H1 (cell line): Measurements from ENCODE around the gene SLC17A3. TPM values are rescaled to one million over a fixed set of nuclear protein-coding genes. Genes with fewer than 3 reads are reported as not detected.

Experiments used
- CTCF ChIA-PET: fragments of 300-600 bp; sonication (Branson Sonifier 250); formaldehyde crosslinking; loops from one replicate; lab custom pipeline; 2021; ENCODE audit not compliant: partially characterized antibody; lab: Charles Lee
- POLR2A ChIA-PET: fragments of 300-600 bp; sonication (Branson Sonifier 250); formaldehyde crosslinking; loops from one replicate; lab custom pipeline; 2021; ENCODE audit warnings: inconsistent platforms; ENCODE audit not compliant: partially characterized antibody; lab: Charles Lee
- DNase-seq, 2 experiments: peaks; one replicate each; pipeline versions ENCODE4 v3.0.0 to v3.0.0-alpha.2; 2010 to 2022; ENCODE audit warnings: low spot score in 2 of 2, low read depth in 1 of 2, mixed read lengths in 1 of 2
- FAIRE-seq: peaks from 2 replicates; lab custom pipeline; 2011; peaks lifted over from hg19 to GRCh38; lab: Jason Lieb, UNC
- H2AFZ ChIP-seq: 2 replicates; pipeline ENCODE4 v1.8.1; 2012; ENCODE audit warnings: low read length, inconsistent platforms
- H2AK5ac ChIP-seq: 2 replicates; pipeline ENCODE4 v1.6.1; 2013; ENCODE audit warnings: low read depth, low read length
- H2BK120ac ChIP-seq: replicated peaks from 2 replicates; pipeline ENCODE3; 2013; ENCODE audit warnings: low read depth, low read length, inconsistent platforms
- H2BK12ac ChIP-seq: 2 replicates; pipeline ENCODE4 v1.6.1; 2013; ENCODE audit warnings: low read depth, low read length
- H2BK15ac ChIP-seq: 2 replicates; pipeline ENCODE4 v1.6.1; 2013; ENCODE audit warnings: low read length
- H2BK20ac ChIP-seq: 2 replicates; pipeline ENCODE4 v1.6.1; 2013; ENCODE audit warnings: low read length
- H2BK5ac ChIP-seq: 2 replicates; pipeline ENCODE4 v1.6.1; 2013; ENCODE audit warnings: low read depth, low read length
- H3K14ac ChIP-seq: 2 replicates; pipeline ENCODE4 v1.6.1; 2013; ENCODE audit warnings: inconsistent platforms; ENCODE audit not compliant: insufficient read length
- H3K18ac ChIP-seq: 2 replicates; pipeline ENCODE4 v1.6.1; 2013; ENCODE audit warnings: low read length; ENCODE audit errors: extremely low read depth
- H3K23ac ChIP-seq: 2 replicates; pipeline ENCODE4 v1.6.1; 2013; ENCODE audit warnings: inconsistent platforms; ENCODE audit not compliant: insufficient read length
- H3K23me2 ChIP-seq: 2 replicates; pipeline ENCODE4 v1.6.1; 2013; ENCODE audit warnings: low read depth, low read length
- H3K27ac ChIP-seq: 2 replicates; pipeline ENCODE4 v1.6.1; 2011; ENCODE audit warnings: low read depth, low read length, inconsistent platforms
- H3K27me3 ChIP-seq, 4 experiments: replicated peaks in 1 of 4; 1 replicate in 1 of 4; 2 replicates in 3 of 4; pipeline versions ENCODE4 v1.6.1 to v1.8.1; 2011 to 2013; ENCODE audit warnings: low read length in 3 of 4, mild to moderate bottlenecking in 3 of 4, inconsistent platforms in 2 of 4, mixed read lengths in 2 of 4, moderate library complexity in 1 of 4; ENCODE audit not compliant: control insufficient read depth in 3 of 4, insufficient read depth in 3 of 4; ENCODE audit errors: extremely low read depth in 1 of 4
- H3K36me3 ChIP-seq, 4 experiments: 2 replicates each; pipeline versions ENCODE4 v1.6.1 to v1.8.1; 2011 to 2013; ENCODE audit warnings: mild to moderate bottlenecking in 4 of 4, low read length in 3 of 4, moderate library complexity in 2 of 4, control low read depth in 1 of 4, inconsistent platforms in 1 of 4; ENCODE audit not compliant: insufficient read depth in 4 of 4, control insufficient read depth in 2 of 4
- H3K4ac ChIP-seq: replicated peaks from 2 replicates; pipeline ENCODE3; 2013; ENCODE audit warnings: low read length, low read depth, mixed read lengths, inconsistent platforms; ENCODE audit not compliant: insufficient read length
- H3K4me1 ChIP-seq, 4 experiments: replicated peaks in 1 of 4; 1 replicate in 1 of 4; 2 replicates in 3 of 4; pipeline versions ENCODE4 v1.6.1 to v1.8.1; 2011 to 2013; ENCODE audit warnings: low read length in 3 of 4, inconsistent platforms in 2 of 4, mixed read lengths in 1 of 4; ENCODE audit not compliant: insufficient read depth in 4 of 4, control insufficient read depth in 3 of 4
- H3K4me2 ChIP-seq, 2 experiments: 2 replicates each; pipeline versions ENCODE4 v1.6.1 to v1.8.1; 2011 to 2013; ENCODE audit warnings: low read depth in 2 of 2, low read length in 2 of 2, control low read depth in 1 of 2, inconsistent platforms in 1 of 2, mild to moderate bottlenecking in 1 of 2; ENCODE audit not compliant: insufficient read depth in 1 of 2
- H3K4me3 ChIP-seq, 4 experiments: fragments of 200-600, 300-600 bp in 1 of 4; sonication (generic), shearing (Covaris generic), sonication (Bioruptor Twin) in 1 of 4; 2 replicates each; pipeline versions ENCODE4 v1.5.1 to v1.8.1; 2011 to 2016; ENCODE audit warnings: low read length in 4 of 4, low read depth in 3 of 4, control low read depth in 2 of 4, inconsistent platforms in 2 of 4, mild to moderate bottlenecking in 2 of 4, mixed read lengths in 1 of 4, moderate library complexity in 1 of 4; ENCODE audit not compliant: insufficient read depth in 2 of 4; ENCODE audit errors: extremely low read depth in 1 of 4
- H3K56ac ChIP-seq: replicated peaks from 2 replicates; pipeline ENCODE3; 2013; ENCODE audit warnings: low read depth, mild to moderate bottlenecking, mixed read lengths, low read length, inconsistent platforms; ENCODE audit not compliant: insufficient read length
- H3K79me1 ChIP-seq: 2 replicates; pipeline ENCODE4 v1.6.1; 2013; ENCODE audit warnings: low read depth, low read length, control low read depth
- H3K79me2 ChIP-seq, 2 experiments: 2 replicates each; pipeline versions ENCODE4 v1.6.1 to v1.8.1; 2012 to 2013; ENCODE audit warnings: low read length in 2 of 2, mild to moderate bottlenecking in 2 of 2, inconsistent platforms in 1 of 2; ENCODE audit not compliant: insufficient read depth in 2 of 2, control insufficient read depth in 1 of 2
- H3K9ac ChIP-seq, 4 experiments: replicated peaks in 1 of 4; 1 replicate in 1 of 4; 2 replicates in 3 of 4; pipeline versions ENCODE4 v1.6.1 to v1.8.1; 2011 to 2013; ENCODE audit warnings: low read depth in 3 of 4, low read length in 3 of 4, control low read depth in 2 of 4, mild to moderate bottlenecking in 2 of 4, moderate library complexity in 2 of 4, inconsistent platforms in 1 of 4; ENCODE audit errors: extremely low read depth in 1 of 4
- H3K9me3 ChIP-seq, 2 experiments: 2 replicates each; pipeline versions ENCODE4 v1.6.1 to v1.8.1; 2012 to 2013; ENCODE audit warnings: mild to moderate bottlenecking in 2 of 2, moderate library complexity in 2 of 2, control low read depth in 1 of 2, inconsistent platforms in 1 of 2, low read depth in 1 of 2, low read length in 1 of 2, mixed read lengths in 1 of 2; ENCODE audit not compliant: insufficient read depth in 2 of 2
- H4K20me1 ChIP-seq, 2 experiments: replicated peaks in 1 of 2; 2 replicates each; pipeline versions ENCODE3 to v1.8.1; 2011 to 2013; ENCODE audit warnings: inconsistent platforms in 2 of 2, low read length in 2 of 2, mild to moderate bottlenecking in 1 of 2; ENCODE audit not compliant: insufficient read depth in 2 of 2, control insufficient read depth in 1 of 2
- H4K5ac ChIP-seq: 2 replicates; pipeline ENCODE4 v1.6.1; 2013; ENCODE audit warnings: low read length, low read depth, mixed read lengths, inconsistent platforms; ENCODE audit not compliant: insufficient read length
- H4K8ac ChIP-seq: 2 replicates; pipeline ENCODE4 v1.8.0; 2013; ENCODE audit warnings: mild to moderate bottlenecking, moderate library complexity, low read length, inconsistent platforms; ENCODE audit not compliant: insufficient read depth; ENCODE audit errors: extremely low read depth
- H4K91ac ChIP-seq: replicated peaks from 2 replicates; pipeline ENCODE3; 2013; ENCODE audit warnings: low read length, mixed read lengths, inconsistent platforms; ENCODE audit not compliant: insufficient read length
- CBX5 ChIP-seq: fragments of 300-800, 300-1000 bp; sonication (generic); IDR thresholded peaks from 2 replicates; pipeline ENCODE4 v1.7.1; 2016; ENCODE audit warnings: antibody characterized with exemption, low read length, low read depth
- CTBP2 ChIP-seq: IDR thresholded peaks from 2 replicates; pipeline ENCODE4 v1.7.0; 2011; ENCODE audit warnings: borderline replicate concordance, mild to moderate bottlenecking, moderate library complexity, mixed read lengths, low read length; ENCODE audit not compliant: insufficient read depth, insufficient read length
- JUND ChIP-seq: IDR thresholded peaks from 2 replicates; pipeline ENCODE4 v1.6.1; 2011; ENCODE audit warnings: mild to moderate bottlenecking, improper control_type of control experiment, low read length
- RNF2 ChIP-seq: fragments of 200-900, 300-1000 bp; sonication (generic); IDR thresholded peaks from 2 replicates; pipeline ENCODE4 v1.7.1; 2016; ENCODE audit warnings: borderline replicate concordance, low read depth, mild to moderate bottlenecking, antibody characterized with exemption, low read length; ENCODE audit not compliant: poor library complexity, severe bottlenecking; ENCODE audit errors: missing control alignments
- SIN3A ChIP-seq, 2 experiments: IDR thresholded peaks in 1 of 2; conservative IDR thresholded peaks in 1 of 2; 2 replicates each; pipeline ENCODE4 v1.6.1; 2011 to 2012; ENCODE audit warnings: low read length in 2 of 2, improper control_type of control experiment in 1 of 2, low read depth in 1 of 2, mild to moderate bottlenecking in 1 of 2
- SRF ChIP-seq: IDR thresholded peaks from 2 replicates; pipeline ENCODE4 v1.6.1; 2011; ENCODE audit warnings: mild to moderate bottlenecking, low read depth, low read length, moderate library complexity
- TAF1 ChIP-seq: IDR thresholded peaks from 2 replicates; pipeline ENCODE4 v1.6.1; 2011; ENCODE audit warnings: mild to moderate bottlenecking, low read depth, low read length
- TBP ChIP-seq: IDR thresholded peaks from 2 replicates; pipeline ENCODE4 v1.6.1; 2011; ENCODE audit warnings: low read depth, low read length, improper control_type of control experiment
- TCF12 ChIP-seq: IDR thresholded peaks from 2 replicates; pipeline ENCODE4 v1.6.1; 2011; ENCODE audit warnings: low read depth, mild to moderate bottlenecking, low read length
- WGBS, 2 experiments: shearing (Covaris generic) in 1 of 2; methylation state at CpG; one replicate each; pipeline versions ENCODE4 v1.1.6 to v1.1.7; 2013 to 2015; ENCODE audit warnings: low lambda C conversion rate in 2 of 2, mixed read lengths in 2 of 2, inconsistent platforms in 1 of 2, low coverage in 1 of 2, missing lambda C conversion rate in 1 of 2; ENCODE audit not compliant: insufficient replicate concordance in 2 of 2, insufficient coverage in 1 of 2, insufficient read length in 1 of 2; ENCODE audit errors: extremely low coverage in 1 of 2, missing lambda C conversion rate in 1 of 2; 5-methylcytosine and 5-hydroxymethylcytosine counted together
- polyA plus RNA-seq, 7 experiments: library from polyadenylated mRNA; depleted of rRNA in 3 of 7; stranded (reverse) in 5 of 7; unstranded in 2 of 7; fragments of >200 nt in 5 of 7; fragments of 200-250 nt in 2 of 7; gene quantifications; 1 replicate in 5 of 7; 2 replicates in 1 of 7; 4 replicates in 1 of 7; pipeline versions ENCODE4 v1.2.1 to v1.2.3, GENCODE V29; 2011 to 2013; ENCODE audit warnings: missing spikeins in 2 of 7, mixed read lengths in 2 of 7
- total RNA-seq: library from RNA; stranded (reverse); fragmentation: NEBNext Ultra II Directional; extraction: Animal tissue kit (Norgen Biotek cat#: 25700); gene quantifications from 2 replicates; pipeline ENCODE4 v1.2.1, GENCODE V29; 2021
- TF ChIP-seq, protein P1 (sequence below): IDR thresholded peaks from 2 replicates; pipeline ENCODE4 v1.6.1; 2012; ENCODE audit warnings: inconsistent platforms
- TF ChIP-seq, protein P2 (sequence below), 3 experiments: IDR thresholded peaks; 1 replicate in 2 of 3; 2 replicates in 1 of 3; pipeline versions ENCODE4 v1.5.1 to v1.6.1; 2011; ENCODE audit warnings: low read length in 3 of 3, mild to moderate bottlenecking in 3 of 3, inconsistent platforms in 2 of 3, low read depth in 1 of 3, moderate library complexity in 1 of 3; ENCODE audit not compliant: insufficient read depth in 1 of 3; ENCODE audit errors: control extremely low read depth in 1 of 3

Gene SLC17A3
- total and polyA plus RNA-seq, 2 of the 8 experiments (the other 6 are each of a cell fraction or from before 2014, with no cell fraction given): not detected

DNA sequence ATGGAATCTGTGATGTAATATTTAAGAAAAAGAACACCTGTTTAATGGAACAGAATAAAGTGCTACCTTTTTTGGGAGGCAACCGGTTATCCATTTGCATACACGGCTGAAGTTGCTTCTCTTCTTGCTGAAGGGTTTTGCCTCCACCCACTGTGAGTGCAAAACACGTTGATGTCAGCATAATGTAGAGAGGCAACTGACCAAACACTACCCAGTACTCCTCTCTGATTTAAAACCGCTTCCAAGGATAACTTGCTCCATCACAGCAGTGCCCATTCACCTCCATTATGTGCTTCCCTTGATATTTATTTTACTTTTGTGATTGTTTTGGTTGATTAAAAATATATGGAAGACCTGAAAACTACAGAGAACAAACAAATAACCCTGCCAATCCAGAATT is 43.6 kb downstream of the SLC17A3 start:
- WGBS, 2 experiments: 80% methylated on average over 4 of the region's 4 CpGs; no CpG with 5 or more reads in 1 of the 2 experiments
- Histone ChIP-seq H2BK12ac (no peak overlapping the region), H3K9ac (no peak overlapping the region), H3K14ac (no peak overlapping the region), H3K23ac (no peak overlapping the region), H2BK5ac (no peak overlapping the region), H2AFZ (no peak overlapping the region), H3K36me3 (no peaks in the 10 kb centered on the region), H2BK120ac (no peak overlapping the region), H3K4me1 (no peaks in the 10 kb centered on the region), H3K27me3 (no peaks in the 10 kb centered on the region), H4K5ac (no peak overlapping the region), H3K79me2 (no peaks in the 10 kb centered on the region), H3K4me3 (no peak overlapping the region), H3K79me1 (no peaks in the 10 kb centered on the region), H2AK5ac (no peak overlapping the region), H4K20me1 (no peaks in the 10 kb centered on the region), H3K18ac (no peak overlapping the region), H4K91ac (no peak overlapping the region), H3K56ac (no peak overlapping the region), H4K8ac (no peak overlapping the region), H3K4ac (no peak overlapping the region), H3K23me2 (no peaks in the 10 kb centered on the region), H3K27ac (no peak overlapping the region), H2BK15ac (no peak overlapping the region), H3K9me3 (no peaks in the 10 kb centered on the region), H3K4me2 (no peak overlapping the region), H2BK20ac (no peak overlapping the region)
- FAIRE-seq (no peak), DNase-seq (no peak)
- CTCF ChIA-PET: no interaction called here
- POLR2A ChIA-PET: no interaction called here
- TF ChIP-seq, protein P1, sequence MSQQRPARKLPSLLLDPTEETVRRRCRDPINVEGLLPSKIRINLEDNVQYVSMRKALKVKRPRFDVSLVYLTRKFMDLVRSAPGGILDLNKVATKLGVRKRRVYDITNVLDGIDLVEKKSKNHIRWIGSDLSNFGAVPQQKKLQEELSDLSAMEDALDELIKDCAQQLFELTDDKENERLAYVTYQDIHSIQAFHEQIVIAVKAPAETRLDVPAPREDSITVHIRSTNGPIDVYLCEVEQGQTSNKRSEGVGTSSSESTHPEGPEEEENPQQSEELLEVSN: no peak
- TF ChIP-seq CBX5 (no peak), TBP (no peak), TCF12 (no peak), TAF1 (no peak), CTBP2 (no peak), RNF2 (no peak), SRF (no peak), SIN3A (conservative IDR thresholded peaks at IDR 0.05 in 1 of 2, IDR thresholded peaks at IDR 0.05 in 1 of 2; ENCODE audit: low read depth in 1 of 2, low read length in 2 of 2) (no peak), JUND (no peak)
- TF ChIP-seq, protein P2, sequence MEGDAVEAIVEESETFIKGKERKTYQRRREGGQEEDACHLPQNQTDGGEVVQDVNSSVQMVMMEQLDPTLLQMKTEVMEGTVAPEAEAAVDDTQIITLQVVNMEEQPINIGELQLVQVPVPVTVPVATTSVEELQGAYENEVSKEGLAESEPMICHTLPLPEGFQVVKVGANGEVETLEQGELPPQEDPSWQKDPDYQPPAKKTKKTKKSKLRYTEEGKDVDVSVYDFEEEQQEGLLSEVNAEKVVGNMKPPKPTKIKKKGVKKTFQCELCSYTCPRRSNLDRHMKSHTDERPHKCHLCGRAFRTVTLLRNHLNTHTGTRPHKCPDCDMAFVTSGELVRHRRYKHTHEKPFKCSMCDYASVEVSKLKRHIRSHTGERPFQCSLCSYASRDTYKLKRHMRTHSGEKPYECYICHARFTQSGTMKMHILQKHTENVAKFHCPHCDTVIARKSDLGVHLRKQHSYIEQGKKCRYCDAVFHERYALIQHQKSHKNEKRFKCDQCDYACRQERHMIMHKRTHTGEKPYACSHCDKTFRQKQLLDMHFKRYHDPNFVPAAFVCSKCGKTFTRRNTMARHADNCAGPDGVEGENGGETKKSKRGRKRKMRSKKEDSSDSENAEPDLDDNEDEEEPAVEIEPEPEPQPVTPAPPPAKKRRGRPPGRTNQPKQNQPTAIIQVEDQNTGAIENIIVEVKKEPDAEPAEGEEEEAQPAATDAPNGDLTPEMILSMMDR (IDR thresholded peaks at IDR 0.05; ENCODE audit: control extremely low read depth in 1 of 3, insufficient read depth in 1 of 3, low read depth in 1 of 3, low read length in 3 of 3): no peak
